Gastroesophageal sphincter (tissue), 2 donors: Measurements from ENCODE around the gene UBE2E2.

Experiments used
- POLR2A ChIP-seq, 2 donors: fragments of 450-650 bp; IDR thresholded peaks; one replicate each; pipeline ENCODE4 v1.6.1; 2017; ENCODE audit warnings: antibody characterized with exemption in 2 of 2, mild to moderate bottlenecking in 2 of 2, moderate library complexity in 1 of 2
- POLR2AphosphoS5 ChIP-seq: sonication (generic); formaldehyde crosslinking; IDR thresholded peaks from one replicate; pipeline ENCODE4 v1.6.1; 2017; ENCODE audit warnings: antibody characterized with exemption

GRCh38 chr3:23444386-23444785 lies 241.3 kb downstream of the UBE2E2 start:
- TF ChIP-seq POLR2A (IDR thresholded peaks at IDR 0.05): no peak
- no peak for TF ChIP-seq POLR2AphosphoS5
